Measurements from ENCODE around the gene RLN3.
"Not testable (repeated sequence)": the region's sequence is repeated elsewhere in the genome, so short reads cannot be mapped to it uniquely, and the experiment has no call there.

The RLN3 gene

DNA sequence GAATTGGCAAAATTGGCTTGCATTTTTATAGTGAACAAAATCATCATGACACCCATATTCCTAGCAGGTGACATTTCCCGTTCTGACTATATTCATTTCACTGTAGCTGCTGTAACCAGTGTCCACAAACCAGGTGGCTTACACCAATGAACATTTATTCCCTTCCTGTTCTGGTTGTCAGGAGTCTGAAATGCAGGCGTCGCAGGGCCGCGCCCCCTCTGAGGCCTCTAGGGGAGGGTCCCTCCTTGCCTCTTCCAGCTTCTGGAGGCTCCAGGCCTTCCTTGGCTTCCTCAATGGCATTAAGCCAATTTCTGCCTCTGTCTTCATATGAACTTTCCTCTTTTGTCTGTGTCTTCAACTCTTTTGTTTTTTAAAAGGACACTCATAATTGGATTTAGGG is 6.5 kb upstream of the RLN3 start:
- no peak for DNase-seq (ENCODE audit: low read depth, low spot score)

DNA sequence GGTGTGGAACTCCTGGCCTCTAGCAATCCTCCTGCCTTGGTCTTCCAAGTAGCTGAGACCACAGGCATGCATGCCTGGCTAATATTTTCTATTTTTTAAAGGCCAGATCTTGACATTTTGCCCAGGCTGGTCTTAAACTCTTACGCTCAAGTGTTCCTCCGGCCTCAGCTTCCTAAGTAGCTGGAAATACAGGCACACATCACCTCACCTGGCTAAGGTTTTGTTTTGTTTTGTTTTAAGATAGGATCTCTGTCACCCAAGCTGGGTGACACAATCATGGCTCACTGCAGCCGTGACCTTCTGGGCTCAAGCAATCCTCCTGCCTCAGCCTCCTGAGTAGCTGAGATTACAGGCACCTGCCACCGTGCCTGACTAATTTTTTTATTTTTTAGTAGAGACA is 5.5 kb upstream of the RLN3 start:
- DNase-seq (ENCODE audit: low read depth, low spot score), result peak; percentile 90

DNA sequence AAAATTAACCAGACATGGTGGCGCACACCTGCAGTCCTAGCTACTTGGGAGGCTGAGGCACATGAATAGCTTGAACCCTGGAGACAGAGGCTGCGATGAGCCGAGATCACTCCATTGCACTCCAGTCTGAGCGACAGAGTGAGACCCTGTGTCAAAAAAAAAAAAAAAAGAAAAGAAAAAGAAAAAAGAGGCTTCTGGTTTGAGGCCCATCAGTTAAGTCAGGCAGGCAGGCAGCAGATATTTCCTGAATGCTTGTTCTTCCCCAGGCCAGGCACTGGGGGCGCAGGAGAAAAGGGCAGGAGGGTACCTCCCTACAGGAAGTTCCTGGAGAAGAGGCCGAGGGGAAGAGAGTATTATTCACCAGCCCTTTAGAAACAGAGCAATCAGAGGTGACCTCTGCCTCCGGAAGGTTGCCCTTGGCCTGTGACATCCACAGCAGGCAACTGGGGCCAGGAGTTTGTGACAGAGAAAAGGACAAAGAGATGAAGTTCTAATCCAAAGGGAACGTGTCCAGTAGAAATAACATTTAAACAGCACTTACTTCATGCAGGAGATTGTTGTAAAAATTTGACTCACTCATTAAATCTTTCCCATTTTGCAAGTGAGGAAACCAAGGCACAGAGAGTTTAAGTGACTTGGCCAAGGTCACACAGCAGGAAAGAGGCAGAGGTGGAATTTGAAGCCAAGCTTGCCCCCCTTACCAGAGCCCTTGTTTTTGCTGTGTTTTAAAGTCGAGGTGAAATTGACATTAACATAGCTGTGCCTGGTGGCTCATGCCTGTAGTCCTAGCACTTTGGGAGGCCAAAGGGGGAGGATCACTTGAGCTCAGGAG is 4.3 kb upstream of the RLN3 start:
- peak; percentile 50 for DNase-seq (ENCODE audit: low read depth, low spot score)

DNA sequence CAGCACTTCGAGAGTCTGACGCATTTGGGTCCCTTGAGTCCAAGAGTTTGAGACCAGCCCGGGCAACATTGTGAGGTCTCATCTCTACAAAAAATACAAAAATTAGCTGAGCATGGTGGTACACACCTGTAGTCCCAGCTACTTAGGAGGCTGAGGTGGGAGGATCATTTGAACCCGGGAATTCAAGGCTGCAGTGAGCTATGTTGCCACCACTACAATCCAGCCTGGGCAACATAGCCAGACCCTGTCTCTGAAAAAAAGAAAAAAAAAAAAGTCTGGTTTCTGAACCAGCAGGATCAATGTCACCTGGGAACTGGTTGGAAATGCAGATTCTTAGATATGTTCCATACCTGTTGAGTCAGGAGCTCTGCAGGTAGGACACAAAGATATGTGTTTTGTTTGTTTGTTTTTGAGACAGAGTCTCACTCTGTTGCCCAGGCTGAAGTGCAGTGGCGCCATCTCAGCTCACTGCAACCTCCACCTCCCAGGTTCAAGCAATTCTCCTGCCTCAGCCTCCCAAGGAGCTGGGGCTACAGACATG is 1.2 kb upstream of the RLN3 start:
- not testable (repeated sequence) for DNase-seq (ENCODE audit: low read depth, low spot score)

DNA sequence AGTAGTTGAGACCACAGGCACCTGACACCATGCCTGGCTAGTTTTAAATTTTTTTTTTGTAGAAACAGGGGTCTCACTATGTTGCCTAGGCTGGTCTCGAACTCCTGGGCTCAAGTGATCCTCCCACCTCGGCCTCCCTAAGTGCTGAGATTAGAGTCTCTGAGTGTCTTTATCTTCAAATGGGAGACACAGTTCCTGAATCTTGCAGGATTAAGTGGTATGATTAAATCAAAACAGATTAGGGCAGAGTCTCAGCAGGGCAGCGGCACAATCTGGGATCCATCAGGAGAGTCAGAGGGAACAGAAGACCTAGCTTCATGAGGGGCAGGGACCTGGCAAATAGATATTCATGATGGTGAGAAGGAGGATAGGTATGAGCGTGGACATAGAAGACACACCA is 953 bp downstream of the RLN3 start:
- DNase-seq (ENCODE audit: low read depth, low spot score), result no peak

DNA sequence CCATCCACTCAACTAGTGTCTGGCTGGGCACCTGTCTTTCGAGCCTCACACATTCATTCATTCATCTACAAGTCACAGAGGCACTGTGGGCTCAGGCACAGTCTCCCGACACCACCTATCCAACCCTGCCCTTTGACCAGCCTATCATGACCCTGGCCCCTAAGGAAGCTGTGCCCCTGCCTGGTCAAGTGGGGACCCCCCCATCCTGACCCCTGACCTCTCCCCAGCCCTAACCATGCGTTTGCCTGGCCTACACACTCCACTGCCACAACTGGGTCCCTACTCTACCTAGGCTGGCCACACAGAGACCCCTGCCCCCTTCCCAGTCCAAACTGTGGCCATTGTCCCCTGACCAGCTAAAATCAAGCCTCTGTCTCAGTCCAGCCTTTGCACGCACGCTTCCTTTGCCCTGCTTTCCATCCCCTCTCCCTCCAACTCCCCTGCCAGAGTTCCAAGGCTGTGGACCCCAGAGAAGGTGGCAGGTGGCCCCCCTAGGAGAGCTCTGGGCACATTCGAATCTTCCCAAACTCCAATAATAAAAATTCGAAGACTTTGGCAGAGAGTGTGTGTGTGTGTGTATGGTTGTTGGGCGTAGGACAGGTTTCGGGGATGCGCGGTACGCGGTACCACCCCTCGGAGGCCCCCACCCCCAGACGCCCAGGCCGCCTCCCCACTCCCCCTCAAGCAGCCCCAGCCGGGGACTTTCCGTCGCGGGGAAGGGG is 3.2 kb downstream of the RLN3 start:
- no peak for DNase-seq (ENCODE audit: low read depth, low spot score)

DNA sequence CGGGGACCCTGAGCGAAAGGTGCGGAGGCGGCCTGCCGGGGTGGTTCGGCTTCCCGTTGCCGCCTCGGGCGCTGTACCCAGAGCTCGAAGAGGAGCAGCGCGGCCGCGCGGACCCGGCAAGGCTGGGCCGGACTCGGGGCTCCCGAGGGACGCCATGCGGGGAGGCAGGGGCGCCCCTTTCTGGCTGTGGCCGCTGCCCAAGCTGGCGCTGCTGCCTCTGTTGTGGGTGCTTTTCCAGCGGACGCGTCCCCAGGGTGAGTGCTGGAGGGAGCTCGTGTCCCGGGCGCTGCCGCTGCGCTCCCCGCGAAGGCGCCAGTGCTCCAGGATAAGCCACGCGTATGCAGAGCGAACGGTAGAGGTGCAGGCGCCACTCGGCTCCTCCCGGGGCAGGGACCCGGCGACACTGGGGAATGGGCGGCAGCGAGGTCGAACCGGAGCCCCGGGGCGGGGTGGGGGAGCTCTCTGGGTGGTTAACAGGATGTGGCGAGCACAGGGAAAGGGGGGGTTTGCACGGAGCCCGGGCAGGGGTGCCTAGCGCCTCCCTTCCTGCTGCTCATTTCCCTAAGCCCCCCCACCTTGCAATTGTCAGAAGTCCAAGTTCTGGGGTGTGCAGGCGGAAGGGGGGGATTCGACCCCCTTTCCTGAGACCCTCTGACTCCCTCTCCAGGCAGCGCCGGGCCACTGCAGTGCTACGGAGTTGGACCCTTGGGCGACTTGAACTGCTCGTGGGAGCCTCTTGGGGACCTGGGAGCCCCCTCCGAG is 4.0 kb downstream of the RLN3 start, which contains the start of gene IL27RA:
IL27RA (plus strand) TSS at position 44 of the 762 bp plus-strand sequence; CDS start at position 155, 111 bp downstream.
- peak; percentile 74 for DNase-seq (ENCODE audit: low read depth, low spot score)

DNA sequence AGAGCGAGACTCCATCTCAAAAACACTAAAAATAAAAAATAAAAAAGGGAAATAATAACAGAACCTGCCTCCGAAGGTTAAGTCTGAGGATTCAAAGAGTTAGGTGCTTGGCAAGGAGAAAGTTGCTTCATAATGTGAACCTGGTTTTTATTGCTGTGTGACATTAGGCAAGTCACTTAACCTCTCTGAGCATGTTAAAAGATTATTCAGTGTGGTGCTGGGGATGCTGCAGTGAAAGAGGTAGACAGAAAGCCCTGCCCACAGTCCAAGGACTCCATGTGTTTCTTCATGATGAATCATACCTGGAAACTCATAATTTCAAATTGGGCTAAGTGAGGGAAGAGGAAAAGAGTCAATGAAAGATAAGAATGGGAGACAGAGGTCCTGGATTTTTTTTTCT is 6.0 kb downstream of the RLN3 start:
- no peak for DNase-seq (ENCODE audit: low read depth, low spot score)

DNA sequence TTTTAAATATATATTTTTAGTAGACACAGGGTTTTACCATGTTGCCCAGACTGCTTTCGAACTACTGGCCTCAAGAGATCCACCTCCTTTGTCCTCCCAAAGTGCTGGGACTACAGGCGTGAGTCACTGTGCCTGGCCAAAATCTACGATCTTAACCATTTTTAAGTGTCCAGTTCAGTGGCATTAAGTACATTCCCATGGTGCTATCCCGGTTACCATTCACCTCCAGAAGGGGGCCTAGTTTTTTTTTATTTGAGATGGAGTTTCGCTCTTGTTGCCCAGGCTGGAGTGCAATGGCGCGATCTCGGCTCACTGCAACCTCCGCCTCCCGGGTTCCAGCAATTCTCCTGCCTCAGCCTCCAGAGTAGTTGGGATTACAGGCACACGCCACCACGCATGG is 7.2 kb downstream of the RLN3 start:
- DNase-seq (ENCODE audit: low read depth, low spot score), result not testable (repeated sequence)

DNA sequence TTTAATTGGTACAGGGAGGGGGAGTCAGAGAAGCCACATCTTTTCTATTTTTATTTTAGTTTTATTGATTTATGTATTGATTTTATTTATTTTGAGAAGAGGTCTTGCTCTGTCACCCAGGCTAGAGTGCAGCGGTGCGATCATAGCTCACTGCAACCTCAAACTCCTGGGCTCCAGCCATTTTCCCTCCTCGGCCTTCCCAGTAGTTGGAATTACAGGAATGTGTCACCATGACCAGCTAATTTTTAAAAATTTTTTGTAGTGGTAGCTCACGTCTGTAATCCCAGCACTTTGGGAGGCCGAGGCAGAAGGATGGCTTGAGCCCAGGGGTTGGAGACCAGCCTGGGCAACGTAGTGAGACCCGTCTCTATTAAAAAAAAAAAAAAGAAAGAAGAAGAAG is 7.8 kb downstream of the RLN3 start:
- DNase-seq (ENCODE audit: low read depth, low spot score), result peak; percentile 72

DNA sequence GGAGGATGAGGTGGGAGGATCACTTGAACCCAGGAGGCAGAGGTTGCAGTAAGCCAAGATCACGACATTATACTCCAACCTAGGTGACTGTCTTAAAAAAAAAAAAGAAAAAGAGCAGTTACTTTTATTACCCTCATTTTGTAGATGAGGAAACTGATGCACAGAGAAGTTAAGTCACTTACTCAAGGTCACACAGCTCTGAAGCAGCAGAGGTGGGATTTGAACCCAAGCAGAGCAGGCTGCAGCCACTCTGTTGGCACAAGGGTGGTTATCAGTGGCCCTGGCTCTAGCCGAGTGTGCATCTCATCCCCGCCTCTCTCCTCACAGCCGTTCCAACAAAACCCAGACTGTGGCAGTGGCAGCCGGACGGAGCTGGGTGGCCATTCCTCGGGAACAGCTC is 11.2 kb downstream of the RLN3 start:
- no peak for DNase-seq (ENCODE audit: low read depth, low spot score)

DNA sequence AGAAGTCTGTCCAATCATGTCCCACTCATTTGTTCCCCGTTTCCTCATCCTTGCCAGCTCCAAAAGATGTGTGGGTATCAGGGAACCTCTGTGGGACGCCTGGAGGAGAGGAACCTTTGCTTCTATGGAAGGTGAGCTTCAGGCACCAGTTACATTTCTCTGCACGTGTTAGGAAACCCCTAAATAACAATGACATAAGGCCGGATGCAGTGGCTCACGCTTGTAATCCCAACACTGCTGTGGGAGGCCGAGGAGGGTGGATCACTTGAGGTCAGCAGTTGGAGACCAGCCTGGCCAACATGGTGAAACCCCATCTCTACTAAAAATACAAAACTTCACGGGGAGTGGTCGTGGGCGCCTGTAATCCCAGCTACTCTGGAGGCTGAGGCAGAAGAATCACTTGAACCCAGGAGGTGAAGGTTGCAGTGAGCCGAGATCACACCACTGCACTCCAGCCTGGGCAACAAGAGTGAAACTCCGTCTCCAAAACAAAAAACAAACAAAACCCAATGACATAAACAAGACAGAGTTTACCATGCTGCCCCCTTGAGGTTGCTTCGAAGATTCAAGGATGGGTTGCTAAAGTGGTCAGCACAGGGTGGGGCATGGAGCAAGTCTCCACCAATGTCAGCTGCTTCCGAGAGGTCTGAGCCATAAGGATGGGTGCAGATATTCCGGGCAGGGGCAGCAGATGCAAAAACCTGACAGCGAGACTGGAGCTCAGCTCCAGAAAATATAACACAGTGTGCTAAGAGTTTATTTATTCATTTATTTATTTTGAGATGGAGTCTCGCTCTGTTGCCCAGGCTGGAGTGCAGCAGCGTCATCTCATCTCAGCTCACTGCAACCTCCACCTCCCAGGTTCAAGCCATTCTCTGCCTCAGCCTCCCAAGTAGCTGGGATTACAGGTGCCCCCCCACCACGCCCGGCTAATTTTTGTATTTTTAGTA is 15.0 kb downstream of the RLN3 start:
- peak; percentile 72 for DNase-seq (ENCODE audit: low read depth, low spot score)

DNA sequence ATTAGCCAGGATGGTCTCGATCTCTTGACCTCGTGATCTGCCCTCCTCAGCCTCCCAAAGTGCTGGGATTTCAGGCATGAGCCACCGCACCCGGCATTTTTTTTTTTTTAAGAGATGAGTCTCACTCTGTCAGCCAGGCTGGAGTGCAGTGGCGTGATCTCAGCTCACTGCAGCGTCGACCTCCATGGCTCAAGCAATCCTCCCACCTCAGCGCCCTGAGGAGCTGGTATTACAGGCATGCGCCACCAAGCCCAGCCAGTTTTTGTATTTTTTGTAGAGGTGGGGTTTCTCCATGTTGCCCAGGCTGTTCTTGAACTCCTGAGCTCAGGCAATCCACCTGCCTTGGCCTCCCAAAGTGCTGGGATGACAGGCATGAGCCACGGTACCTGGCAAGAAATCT is 19.9 kb downstream of the RLN3 start:
- DNase-seq (ENCODE audit: low read depth, low spot score), result not testable (repeated sequence)

DNA sequence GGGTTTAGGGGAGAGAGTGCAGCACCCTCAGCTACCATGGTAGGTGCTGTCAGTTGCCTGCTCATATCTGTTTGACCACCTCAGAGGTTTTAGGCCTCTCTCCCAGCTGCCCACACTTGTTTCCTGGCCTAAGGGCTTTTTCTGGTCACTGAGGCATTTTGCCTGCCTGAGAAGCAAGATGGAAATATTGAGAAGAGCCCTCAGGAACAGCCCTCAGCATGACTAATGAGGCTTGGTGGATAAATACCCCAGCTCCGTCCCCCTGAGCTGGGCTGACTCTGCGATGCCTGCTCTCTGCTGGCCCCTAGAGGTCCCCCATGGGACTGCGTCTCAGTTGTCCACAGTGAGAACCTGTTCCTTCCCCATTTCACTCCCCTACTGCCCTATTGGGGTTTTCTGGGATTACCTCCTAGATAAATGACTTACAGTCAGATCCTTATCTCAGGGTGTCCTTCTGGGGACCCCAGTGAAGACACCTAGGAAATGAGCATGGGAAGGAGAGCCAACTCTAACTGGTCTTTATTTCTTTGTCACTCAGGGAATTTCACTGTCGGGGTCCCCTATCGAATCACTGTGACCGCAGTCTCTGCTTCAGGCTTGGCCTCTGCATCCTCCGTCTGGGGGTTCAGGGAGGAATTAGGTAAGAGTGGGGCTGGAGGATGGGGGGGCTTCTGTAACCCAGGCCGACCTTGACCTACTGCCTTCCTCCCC is 20.6 kb downstream of the RLN3 start:
- DNase-seq (ENCODE audit: low read depth, low spot score), result peak; percentile 37

DNA sequence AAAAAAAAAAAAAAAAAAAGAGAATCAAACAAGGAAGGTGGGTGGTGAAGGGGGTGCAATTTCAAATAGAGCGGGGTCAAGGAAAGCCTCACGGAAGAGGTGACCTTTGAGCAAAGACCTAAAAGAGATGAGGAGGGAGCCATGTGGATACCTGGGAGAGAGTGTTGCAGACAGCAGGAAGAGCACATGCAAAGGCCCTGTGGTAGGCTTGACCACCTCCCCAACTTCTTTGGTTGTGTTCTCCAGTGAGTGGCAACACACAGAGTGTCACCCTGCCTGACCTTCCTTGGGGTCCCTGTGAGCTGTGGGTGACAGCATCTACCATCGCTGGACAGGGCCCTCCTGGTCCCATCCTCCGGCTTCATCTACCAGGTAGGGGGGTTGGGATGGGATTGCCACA is 22.6 kb downstream of the RLN3 start:
- no peak for DNase-seq (ENCODE audit: low read depth, low spot score)

DNA sequence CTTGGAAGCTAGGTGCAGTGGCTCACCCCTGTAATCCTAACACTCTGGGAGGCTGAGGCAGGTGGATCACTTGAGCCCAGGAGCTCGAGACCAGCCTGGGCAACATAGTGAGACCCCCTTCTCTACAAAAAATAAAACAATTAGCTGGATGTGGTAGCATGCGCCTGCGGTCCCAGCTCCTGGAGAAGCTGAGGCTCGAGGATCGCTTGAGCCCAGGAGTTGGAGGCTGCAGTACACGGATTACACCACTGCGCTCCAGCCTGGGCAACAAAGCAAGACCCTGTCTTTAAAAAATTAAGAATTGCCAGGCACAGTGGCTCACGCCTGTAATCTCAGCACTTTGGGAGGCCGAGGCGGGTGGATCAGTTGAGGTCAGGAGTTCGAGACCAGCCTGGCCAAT is 23.0 kb downstream of the RLN3 start:
- not testable (repeated sequence) for DNase-seq (ENCODE audit: low read depth, low spot score)

DNA sequence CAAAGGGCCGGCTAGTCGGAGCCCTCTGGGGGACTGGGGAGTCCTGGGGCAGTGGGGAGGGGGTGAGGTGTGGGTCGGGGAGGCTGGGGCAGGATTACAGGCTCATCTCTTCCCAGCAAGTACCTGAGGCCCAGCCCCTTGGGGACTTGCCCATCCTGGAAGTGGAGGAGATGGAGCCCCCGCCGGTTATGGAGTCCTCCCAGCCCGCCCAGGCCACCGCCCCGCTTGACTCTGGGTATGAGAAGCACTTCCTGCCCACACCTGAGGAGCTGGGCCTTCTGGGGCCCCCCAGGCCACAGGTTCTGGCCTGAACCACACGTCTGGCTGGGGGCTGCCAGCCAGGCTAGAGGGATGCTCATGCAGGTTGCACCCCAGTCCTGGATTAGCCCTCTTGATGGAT is 24.0 kb downstream of the RLN3 start:
- DNase-seq (ENCODE audit: low read depth, low spot score), result no peak

DNA sequence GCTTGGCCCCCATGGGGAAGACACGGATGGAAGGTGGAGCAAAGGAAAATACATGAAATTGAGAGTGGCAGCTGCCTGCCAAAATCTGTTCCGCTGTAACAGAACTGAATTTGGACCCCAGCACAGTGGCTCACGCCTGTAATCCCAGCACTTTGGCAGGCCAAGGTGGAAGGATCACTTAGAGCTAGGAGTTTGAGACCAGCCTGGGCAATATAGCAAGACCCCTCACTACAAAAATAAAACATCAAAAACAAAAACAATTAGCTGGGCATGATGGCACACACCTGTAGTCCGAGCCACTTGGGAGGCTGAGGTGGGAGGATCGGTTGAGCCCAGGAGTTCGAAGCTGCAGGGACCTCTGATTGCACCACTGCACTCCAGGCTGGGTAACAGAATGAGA is 24.5 kb downstream of the RLN3 start:
- no peak for DNase-seq (ENCODE audit: low read depth, low spot score)

DNA sequence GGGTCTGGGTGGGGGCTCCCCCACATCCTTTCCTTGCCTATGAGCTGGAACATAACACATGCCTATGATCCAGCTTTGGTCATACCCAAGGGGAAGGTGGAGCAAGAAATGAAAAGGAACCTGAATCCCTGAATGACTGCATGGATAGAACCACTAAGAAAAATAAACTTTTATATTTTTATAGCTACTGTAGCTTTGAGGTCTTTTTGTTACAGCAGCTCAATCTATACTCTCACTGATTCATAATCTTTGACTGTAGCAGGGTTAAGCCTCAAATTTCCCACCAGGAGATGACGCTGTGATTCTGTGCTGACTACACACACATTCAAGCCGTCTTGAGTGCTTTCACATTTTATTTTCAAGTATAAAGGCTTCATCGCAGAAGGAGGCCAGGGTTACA is 25.1 kb downstream of the RLN3 start:
- DNase-seq (ENCODE audit: low read depth, low spot score), result no peak

DNA sequence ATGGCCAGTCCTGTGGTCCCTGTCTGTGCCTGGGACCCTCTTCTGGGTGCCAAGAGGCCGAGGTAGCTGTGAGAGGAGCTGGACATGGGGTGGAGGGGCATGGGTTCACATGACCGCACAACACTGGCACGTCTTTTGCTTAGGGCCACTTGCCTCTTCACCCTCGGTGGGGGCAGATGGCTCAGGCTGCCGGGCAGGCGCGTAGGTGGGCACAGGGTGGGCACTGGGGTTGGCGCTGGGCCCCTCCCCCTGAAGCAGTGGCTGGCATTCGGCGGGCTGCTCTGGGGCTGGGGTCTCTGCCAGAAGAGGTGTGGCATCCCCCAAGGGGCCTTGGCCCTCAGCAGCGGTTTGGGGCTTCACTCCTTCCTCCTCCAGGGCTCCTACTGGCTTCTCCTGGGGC is 25.6 kb downstream of the RLN3 start:
- DNase-seq (ENCODE audit: low read depth, low spot score), result no peak
